Measurements from ENCODE around the gene NAB2.

The NAB2 gene

DNA sequence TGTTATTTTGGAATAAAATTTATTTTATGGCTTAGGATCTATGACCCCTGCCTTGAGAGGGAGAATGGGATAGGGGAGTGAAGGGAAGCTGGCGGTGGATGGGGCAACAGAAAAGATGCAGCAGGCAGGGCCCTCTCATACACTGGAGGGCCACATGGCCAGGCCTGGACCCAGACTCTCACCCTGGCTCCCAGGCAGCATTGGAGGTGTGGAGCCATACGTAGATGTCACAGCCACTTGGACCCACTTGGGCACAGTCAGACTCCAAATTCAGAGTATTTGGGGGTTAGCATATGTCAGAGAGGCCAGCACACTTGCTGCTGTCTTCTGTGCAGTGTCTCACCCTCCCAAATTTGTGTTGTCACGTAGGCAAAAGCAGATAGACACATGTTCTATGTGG is 6.5 kb downstream of the NAB2 start:
- DNase-seq = no peak

DNA sequence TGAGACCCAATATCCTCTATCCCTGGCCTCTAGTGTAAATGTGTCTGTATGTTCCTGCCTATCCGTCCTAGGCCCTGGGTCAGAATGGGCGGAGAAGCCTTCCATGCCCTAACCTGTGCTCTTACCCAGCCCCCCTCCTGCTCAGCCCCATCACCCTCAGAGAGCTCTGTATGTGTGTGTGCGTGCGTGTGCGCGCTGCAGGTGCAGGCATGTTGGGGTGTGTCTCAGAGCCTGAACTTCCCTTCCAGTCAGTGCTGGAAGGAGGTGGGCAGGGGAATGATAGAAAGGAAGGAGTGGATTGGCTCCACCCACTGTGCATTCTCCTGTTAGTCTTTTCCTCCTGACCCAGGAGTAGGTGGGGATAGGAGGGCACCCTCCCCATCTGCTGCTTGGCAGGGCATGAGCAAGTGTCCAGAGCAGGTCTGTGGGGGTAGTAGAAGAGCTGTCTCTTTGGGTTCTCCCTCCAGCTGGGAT is 7.2 kb downstream of the NAB2 start:
- DNase-seq = peak; percentile 88

- DNase-seq = no peak
These were observed 8.0 kb downstream of the NAB2 start for GRCh38 chr12:57096748-57097553.

GRCh38 chr12:57097554-57097835 is 8.6 kb downstream of the NAB2 start:
- DNase-seq = no peak

GRCh38 chr12:57098546-57098945 is 9.6 kb downstream of the NAB2 start:
- no peak for DNase-seq

DNA sequence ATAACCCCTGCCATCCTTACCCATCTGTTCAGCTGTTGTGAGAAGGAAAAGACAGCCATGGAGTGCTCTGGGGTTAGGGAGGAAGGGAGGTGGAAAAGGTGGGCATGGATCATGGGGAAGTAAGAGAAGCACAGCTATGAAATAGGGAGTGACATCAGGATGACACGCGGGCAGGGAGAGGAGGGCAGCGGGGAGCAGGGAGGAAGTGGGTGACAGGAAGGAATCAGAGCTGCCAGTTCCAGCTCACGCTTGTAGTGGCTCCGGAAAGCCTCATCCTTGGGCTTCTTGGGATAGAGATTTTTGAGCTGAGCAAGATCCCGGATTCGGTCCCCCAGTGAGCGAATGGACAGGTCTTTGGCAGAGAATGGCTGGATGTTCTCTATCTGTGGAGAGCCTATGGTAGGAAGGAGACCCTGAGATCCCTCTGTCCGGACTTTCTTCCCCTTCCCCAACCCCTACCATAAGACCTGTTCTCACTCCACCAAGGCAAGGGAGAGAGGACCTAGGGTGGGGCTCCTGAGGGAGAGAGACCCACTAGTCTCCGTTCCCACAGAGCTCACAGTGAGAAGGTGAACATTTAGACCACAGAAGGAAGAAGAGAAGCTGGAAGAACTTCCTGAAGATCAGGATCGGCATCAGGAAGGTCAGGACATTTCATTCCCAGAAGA is 10.3 kb downstream of the NAB2 start:
- DNase-seq = no peak

DNA sequence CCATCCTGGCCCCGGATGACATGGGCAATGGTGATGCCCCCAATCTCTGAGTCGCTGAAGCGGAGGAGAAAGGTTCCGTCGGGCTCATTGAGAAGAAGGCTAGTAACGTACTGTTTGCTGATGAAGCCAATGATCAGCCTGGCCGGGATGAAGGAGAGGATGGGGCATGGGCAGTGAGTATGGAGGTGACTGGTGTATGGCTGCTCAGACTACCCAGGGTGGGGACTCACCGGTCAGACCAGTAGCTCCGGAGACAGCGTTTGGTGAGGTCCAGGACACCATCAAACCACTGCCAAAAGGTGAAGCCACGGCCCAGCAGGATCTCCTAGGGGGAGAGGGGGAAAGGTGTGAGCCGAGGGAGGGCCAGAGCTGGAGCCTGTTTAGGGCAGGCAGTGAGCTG is 10.9 kb downstream of the NAB2 start:
- no peak for DNase-seq

- DNase-seq = no peak
These were observed 13.2 kb downstream of the NAB2 start for GRCh38 chr12:57101892-57102695.

- DNase-seq = no peak
These were observed 14.9 kb downstream of the NAB2 start for GRCh38 chr12:57103856-57104255.

DNA sequence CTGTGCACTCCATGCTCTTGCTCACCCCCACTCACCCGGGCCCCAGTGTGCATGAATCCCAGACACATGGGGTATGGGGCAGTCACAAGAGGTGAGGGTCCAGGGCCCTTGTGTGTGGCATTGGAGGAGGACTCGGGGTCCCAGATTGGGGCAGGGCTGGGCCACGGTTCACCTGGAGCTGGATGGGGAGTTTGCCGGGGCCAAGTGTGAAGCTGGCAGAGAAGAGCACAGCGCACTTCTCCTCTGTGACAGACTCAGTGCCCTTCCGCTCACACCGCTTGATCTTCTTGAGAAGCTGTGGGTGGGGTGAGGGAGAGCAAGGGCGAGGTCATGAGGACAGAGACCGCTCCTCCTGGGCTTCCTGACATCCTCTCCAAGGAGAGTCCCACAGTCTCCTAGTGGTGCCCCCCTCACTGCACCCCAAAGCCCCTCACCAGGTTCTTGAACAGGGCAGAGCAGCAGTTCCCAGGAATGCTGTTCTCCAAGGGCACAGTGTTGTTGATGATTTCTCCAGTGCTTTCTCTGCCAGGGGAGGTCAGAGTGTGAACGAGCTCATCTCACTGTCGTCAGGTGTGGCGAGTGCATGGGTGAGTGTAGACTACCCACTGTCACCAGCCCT is 15.5 kb downstream of the NAB2 start:
- DNase-seq = no peak

- DNase-seq = no peak
These were observed 16.3 kb downstream of the NAB2 start for GRCh38 chr12:57105011-57105753.

GRCh38 chr12:57106021-57106708 is 17.3 kb downstream of the NAB2 start:
- DNase-seq = no peak

DNA sequence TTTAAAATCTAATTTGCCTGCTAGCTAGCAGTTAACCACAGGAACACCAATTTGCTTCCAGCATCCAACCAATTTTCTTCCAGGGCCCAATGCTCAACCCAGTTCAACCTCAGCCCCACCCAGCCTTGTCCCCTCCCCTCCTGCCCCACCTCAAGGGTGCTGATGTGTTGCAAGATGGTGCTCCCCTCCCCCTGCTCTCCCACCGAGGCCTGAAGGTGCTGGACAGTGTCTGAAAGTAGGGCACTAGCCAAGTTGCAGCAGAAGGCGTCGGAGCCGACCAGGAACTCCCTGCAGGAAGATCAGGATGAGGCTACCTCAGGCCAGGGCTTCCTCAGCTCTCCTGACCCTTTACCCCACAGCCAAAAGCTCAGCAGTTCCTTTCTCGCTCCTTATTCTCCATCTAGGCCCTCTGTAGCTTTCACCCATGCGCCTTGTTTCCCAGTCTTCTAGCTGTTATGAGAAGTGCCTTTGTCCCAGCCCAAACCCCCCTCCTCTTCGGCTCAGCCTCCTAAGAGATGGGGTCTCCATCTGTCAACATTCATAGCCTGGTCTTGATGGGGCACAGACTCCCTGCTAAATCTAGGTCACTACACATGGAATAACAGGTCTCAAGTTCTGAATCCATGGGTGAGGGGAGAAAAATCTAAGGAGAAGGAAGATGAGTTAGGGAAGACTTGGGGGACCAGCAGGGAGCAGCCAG is 18.7 kb downstream of the NAB2 start:
- DNase-seq = no peak

GRCh38 chr12:57109207-57110103 is 20.5 kb downstream of the NAB2 start:
- no peak for DNase-seq

DNA sequence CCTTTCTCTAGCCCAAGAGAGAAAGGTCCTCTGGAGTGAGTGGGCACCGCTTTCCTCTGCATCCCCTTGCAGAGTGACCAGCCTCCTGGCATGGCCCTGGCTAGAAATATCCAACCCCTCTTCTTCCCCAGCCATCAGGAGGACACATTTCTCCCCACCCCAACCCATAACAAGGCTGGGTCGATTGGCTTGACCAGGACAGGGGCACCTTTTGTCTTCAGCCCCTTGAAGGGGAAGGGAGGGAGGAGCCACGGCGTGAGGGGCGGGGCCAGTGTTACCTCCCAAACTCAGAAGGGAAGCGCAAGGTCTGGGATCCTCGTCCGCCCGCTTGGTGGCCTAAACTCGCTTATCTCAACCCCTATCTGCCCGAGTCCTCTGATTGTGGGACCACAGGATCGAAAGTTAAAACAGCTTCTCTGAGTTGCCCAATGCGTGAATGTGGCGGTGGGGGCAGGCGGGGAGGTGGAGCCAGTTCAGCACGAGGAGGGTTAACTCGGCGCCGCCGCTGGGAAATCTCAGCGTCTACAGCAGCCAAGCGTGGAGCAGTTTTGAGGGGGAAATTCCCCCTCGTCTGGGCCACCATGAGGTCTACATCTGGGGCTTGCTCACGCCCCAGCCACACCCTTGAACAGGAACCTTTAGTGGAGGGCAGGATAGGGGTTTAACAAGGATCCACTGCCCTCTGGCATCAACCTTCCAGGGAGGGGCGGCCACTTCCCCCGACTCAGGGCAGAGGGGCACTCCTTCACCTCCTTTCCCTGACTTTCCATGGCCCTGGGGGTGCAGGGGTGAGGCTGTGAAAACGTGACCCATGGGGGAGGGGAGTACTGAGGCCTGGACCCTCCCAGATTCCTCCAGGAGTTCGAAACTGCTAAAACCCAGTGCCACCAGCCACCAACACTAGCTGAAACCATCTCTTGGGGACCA is 21.5 kb downstream of the NAB2 start:
- no peak for DNase-seq

- no peak for DNase-seq
These were observed 22.3 kb downstream of the NAB2 start, which contains the start of gene STAT6 for GRCh38 chr12:57111031-57111734. STAT6 (minus strand) TSS chr12:57111362; CDS start chr12:57108278, 3,084 bp downstream.

- no peak for DNase-seq
These were observed 23.8 kb downstream of the NAB2 start for GRCh38 chr12:57112492-57113294.
